Islet precursor cell (in vitro differentiated cells): Measurements from ENCODE around the gene TTI1.

Experiments used
- DNase-seq: peaks from one replicate; pipeline ENCODE4 v3.0.0-alpha.2; 2018

The TTI1 gene

DNA sequence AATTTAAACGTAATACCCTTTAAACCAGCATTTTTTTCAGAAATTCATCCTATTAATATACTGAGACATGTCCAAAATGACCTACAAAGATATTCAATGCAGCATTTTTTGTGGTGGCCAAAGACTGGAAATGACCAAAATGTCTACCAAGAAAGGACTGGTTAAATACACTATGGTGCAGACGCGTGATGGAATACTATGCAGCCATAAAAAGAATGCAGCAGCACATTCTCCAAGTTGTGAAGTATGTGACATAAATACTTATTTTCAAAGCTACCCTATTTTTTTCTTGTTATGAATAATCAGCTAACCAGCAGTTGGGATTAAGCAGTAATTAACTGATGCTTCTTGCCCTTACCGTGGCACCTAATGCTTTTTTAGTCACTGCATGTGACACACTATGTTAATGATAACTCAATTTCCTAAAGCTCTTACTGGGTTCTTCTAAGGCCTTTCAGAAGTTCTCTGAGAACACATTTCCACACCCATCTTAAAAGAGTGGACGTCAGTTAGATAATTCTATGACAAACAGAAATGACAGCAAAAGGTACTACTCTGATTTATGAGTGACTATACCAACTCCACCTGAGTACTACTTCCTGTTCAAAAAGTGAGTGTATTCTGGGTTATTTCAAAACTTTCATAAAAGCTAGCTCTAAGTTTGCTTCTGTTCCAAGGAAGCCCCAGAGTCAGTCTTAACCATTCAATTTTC is 24.9 kb downstream of the TTI1 start:
- no peak for DNase-seq

GRCh38 chr20:38007526-38007925 is 25.7 kb downstream of the TTI1 start:
- DNase-seq = peak; percentile 32

GRCh38 chr20:38005903-38006302 is 27.4 kb downstream of the TTI1 start:
- DNase-seq = no peak

DNA sequence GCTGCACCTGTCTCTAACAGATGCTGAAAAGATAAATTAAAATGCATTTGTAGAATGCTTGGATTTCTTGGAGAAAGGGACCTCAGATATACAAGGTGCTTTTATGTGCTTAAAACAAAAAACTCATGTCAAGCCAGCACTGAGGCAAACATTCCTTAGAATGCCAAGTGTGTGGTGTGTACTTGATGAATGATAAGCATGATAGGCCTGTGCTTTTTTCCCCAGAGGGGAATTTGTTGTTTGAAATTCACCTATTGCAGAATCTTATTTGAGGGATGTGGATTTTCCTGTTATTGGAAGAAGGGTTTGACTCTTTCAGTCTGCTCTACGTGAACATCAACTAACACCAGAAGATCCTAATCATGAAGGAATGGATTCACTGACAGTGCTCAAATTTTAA is 28.8 kb downstream of the TTI1 start:
- no peak for DNase-seq

DNA sequence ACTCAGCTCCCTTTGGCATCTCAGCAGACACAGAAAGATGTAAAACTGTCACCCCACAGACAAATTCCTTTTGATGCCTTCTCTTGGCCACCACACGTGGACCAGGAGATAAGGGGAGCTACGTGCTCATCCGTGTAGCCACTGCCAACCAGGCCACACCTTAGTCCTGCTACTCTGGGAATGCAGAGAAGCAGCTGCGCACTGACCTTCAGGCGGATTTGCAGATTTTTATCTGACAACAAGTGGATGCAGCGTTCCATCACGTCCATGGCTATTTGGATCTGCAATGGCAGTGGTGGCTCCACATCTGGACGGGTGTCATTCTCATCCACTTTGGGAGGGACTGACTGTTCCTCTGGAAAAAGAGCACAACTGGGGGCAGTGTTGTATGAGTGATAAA is 30.8 kb downstream of the TTI1 start:
- DNase-seq = no peak

DNA sequence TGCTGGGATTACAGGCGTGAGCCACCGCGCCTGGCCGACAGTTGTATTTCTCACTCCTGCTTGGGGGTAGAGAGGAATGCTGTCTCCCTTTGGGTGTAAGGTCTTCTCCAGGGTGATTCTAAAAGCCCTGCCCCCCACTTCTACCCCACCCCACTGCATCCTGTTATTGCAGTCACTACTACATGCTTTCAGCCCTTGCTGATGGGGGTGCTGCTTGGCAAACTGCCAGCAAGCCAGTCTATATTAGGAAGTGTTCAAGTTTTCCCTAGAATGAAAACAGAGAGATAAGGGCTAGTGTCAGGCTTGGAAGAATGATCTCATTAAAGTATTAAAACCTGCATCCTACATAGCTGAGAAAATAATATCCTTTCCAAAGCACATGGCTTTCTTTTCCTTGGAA is 31.3 kb downstream of the TTI1 start:
- no peak for DNase-seq

DNA sequence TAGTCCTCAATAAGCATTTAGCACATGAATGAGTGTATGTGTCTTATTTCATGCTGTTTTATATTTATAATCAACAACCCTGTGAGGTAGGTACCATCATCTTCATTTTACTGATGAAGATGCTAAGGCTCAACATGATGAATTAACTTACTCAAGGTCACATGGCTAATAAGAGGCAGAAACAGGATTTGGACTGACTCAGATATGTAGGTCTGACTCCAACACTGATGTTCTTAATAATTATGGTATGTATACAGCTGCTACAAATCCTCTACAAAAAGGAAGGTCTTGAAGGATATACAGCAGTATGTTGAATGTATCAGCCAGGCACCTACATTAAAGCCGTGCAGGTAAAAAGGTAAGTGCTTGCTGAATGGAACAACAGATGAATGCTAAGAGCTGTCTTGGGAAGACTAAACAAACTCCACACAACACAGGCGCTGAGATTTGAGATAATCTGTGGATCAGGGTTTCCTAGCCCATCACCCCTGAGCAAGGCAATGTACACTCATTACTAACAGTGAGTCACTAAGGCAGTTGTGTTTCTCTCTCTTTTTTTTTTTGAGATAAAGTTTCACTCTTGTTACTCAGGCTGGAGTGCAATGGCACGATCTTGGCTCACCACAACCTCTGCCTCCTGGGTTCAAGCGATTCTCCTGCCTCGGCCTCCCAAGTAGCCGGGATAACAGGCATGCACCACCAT is 31.9 kb downstream of the TTI1 start:
- DNase-seq = no peak

GRCh38 chr20:38000293-38000692 is 33.0 kb downstream of the TTI1 start:
- DNase-seq = no peak

DNA sequence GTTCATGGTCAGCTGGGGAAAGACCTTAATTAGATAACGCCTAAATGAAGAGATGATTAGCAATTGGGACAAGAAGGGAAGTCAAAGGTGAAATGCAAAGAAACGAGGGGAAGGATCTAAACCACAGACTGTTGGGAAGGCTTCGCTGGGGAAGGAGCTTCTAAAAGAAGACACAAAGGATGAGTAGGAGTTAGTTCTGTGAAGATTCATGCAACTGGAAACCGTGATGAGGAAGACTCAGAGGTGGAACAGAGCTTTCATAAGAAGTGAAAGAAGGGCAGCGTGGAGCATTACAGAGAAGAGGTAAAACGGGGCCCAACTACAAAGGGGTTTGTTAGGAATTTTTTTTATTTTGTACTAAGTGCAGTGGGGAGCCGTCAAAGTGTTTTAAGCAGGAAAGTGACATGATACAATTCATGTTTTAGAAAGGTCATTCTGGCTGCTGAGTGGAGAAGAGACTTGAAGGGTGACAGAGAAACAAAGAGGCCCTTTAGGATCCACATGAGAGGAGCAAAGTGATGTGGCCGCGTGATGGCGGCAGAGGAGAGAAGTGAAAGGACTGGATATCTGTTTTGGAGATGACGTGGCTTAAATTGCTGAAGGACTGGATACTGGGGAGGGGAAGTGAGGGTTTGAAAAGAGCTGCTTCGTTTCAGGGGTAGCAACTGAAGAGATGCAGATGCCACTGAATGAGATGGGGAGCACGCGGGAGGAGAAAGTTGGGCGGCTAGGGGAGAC is 33.6 kb downstream of the TTI1 start:
- no peak for DNase-seq

- no peak for DNase-seq
Observed at GRCh38 chr20:37997516-37997915, 35.7 kb downstream of the TTI1 start.

DNA sequence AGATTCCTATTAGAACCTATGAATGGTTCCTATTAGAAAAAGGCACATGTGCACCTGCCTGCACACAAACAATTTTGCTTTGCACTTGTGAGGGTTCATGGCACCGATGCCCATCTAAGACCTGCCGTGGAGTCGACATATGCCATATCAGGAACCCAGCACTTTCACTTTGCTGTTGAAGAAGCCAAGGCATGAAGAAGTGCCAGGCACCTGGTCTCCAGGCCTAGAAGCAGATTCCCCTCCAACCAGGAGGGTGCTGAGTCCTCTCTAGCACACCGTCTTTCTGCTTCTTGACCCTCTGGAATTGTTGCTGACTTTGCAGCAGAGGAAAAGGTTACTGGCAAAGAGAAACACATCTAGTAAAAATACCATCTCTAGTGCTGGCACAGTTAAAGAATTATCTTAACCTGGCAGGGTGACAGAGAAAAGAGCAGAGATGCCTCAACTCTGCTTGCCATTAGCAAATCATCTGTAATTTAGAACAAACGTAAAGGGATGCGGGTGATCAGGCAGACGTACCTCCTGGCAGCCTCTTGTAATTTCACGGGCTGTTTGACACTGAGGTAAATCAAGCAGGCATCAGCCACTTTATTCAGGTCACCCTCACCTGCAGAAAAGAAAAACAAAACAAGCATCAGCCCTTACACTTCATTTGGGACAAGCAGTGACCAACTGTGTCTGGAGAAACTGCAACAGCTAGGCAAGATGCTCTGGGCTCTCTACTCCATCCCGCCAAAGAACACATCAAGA is 37.2 kb downstream of the TTI1 start:
- no peak for DNase-seq

DNA sequence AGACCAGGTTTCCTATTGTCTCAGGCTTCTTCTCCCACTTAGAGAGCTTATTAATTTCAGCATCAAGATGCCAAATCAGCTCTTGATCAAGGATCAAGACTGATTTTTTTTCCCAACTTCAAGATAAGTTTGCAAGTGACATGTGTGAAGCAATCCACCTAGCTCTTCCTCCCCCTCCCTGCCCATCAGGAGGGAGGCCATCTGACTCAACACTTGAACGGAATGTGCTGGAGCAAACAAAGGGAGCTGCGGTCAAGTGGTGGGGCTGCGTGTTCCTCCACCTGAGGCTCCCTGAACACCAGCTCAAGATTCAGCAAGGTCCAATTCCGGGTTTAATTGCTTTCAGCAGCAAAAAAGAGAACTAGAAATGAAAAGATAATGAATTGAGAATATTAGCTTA is 38.7 kb downstream of the TTI1 start:
- no peak for DNase-seq

- no peak for DNase-seq
Observed at GRCh38 chr20:37992802-37993409, 40.4 kb downstream of the TTI1 start.

DNA sequence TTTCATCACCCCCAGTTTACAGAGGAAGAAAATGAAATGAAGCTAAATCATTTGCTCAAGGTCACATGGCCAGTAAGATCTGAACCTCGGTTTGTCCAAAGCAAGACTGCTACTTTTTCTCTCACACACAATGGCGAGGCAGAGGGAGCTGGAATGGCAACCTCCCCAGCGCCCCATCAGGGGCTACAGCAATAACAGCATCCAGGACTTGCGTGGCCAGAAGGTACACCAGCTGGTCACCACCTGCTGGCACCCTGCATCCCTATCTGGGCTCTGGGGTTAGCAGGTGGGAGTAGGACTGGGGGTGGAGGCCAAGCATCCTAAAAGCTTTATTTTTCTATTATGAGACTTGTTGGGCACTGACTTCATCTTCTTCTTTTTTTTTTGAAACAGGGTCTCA is 41.3 kb downstream of the TTI1 start:
- no peak for DNase-seq

- DNase-seq = no peak
Observed at GRCh38 chr20:37991157-37991866, 41.9 kb downstream of the TTI1 start.

DNA sequence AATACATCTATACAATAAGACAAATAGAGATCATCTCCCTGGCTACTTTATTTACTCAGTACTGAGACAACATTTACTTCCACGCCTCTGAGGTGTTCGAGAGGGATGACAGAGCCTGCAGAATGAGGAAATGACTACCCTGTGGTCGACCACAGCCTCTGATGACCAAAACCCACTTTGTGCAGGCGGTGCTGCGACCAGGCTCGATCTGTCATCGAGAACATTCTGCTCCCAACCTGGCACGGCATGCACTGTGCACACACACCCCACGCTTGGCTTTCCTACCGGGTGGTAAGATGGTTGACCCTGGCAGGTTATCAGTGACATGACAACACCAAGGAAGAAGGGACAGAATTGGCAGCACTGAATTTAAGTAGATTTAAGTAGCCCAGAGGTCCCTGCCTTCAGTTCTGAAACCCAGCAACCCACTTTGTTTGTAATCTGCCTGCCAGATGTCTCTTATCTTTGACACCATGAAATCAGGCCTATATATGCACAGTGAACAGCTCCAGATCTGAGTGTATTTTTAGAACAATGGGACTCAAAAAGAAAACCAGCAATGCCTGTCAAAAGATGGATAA is 42.6 kb downstream of the TTI1 start:
- DNase-seq = no peak

GRCh38 chr20:37989601-37990295 is 43.5 kb downstream of the TTI1 start:
- DNase-seq = no peak

- DNase-seq = peak; percentile 47
Observed at GRCh38 chr20:37988306-37988954, 44.8 kb downstream of the TTI1 start.

GRCh38 chr20:37987602-37988290 is 45.5 kb downstream of the TTI1 start:
- peak; percentile 44 for DNase-seq
